ENCODE measurements around the gene AGAP2.
"Not testable (repeated sequence)": the region's sequence is repeated elsewhere in the genome, so short reads cannot be mapped to it uniquely, and the experiment has no call there.

Gene AGAP2

DNA sequence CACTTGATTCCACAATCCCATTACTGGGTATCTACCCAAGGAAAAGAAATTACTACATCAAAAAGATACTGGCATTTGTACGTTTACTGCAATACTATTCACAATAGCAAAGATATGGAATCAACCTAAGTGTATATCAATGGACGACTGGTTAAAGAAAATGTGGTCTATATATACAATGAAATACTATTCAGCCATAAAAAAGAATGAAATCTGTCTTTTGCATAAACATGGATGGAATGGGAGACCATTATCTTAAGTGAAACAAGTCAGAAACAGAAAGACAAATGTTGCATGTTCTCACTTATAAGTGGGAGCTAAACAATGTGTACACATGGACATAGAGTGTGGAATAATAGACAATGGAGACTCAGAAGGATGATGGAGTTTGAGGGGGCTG lies 49.6 kb downstream of the AGAP2 start:
- DNase-seq, result no peak

DNA sequence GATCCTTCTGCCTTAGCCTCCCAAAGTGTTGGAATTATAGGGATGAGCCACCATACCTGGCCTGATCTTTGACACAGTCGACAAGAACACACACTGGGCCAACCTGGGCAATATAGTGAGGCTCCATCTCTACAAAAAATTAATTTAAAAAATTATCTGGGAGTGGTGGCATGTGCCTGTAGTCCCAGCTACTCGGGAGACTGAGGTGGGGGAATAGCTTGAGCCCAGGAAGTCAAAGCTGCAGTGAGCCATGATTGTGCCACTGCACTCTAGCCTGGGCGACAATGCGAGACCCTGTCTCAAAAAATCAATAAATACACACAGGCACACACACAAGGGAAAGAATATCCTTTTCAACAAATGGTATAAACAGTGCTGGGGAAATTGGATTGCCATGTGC lies 50.7 kb downstream of the AGAP2 start:
- no peak for DNase-seq

DNA sequence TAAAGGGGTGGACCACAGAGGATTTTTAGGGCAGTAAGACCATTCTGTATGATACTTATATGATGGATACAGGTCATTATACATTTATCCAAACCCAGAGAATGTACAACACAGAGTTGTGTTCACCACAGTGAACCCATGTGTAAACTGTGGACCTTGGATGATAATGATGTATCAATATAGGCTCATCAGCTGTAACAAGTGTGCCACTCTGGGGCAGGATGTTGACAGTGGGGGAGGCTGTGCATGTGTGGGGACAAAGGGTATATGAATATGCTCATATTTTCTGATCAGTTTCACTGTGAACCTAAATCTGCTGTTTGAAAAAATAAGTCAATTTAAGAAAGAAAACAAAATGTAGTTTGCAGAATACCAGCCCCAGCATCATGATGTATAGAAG lies 58.8 kb downstream of the AGAP2 start:
- no peak for DNase-seq

DNA sequence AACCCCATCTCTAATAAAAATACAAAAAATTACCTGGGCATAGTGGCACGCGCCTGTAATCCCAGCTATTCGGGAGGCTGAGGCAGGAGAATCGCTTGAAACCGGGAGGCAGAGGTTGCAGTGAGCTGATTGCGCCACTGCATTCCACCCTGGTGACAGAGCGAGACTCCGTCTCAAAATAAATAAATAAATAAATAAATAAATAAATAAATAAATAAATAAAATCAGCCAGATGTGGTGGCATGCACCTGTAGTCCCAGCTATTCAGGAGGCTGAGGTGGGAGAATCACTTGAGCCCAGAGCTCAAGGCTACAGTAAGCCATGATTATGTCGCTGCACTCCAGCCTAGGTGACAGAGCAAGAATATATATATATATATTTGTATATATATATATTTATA lies 60.6 kb downstream of the AGAP2 start:
- not testable (repeated sequence) for DNase-seq

DNA sequence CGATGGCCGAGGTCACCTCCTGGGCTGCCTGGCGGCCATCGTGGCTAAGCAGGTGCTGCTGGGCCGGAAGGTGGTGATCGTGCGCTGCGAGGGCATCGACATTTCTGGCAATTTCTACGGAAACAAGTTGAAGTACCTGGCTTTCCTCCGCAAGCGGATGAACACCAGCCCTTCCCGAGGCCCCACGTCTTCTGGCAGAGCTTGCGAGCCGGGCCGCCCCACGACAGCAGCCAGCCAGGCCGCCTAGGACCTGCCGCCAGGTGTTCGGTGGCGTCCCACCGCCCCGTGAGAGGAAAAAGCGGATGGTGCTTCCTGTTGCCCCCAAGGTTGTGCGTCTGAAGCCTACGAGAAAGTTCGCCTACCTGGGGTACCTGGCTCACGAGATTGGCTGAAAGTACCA lies 63.9 kb downstream of the AGAP2 start:
- no peak for DNase-seq
